ENCODE measurements around the gene GARIN5A. TPM values are rescaled to one million over a fixed set of nuclear protein-coding genes. Genes with fewer than 3 reads are reported as not detected.

The GARIN5A gene
- total RNA-seq, 1 donor from 2014 or later = 1.9 TPM

DNA sequence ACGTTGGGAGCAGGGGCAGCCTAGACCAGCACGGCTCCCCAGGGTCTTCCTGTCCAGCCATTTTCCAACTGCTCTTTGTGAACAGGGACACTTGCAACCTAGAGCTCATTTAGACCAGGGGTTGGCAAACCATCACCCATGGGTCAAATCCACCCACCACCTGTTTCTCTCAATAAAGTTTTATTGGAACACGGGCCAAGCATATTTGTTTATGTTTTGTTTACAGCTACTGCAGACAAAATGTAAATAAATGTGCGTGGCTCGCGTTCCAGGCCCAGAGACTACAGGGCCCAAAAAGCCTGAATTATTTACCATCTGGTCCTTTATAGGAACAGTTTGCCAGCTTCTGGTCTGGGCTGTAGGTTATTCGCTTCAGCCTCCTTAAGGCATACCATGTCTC, 13.7 kb downstream of the GARIN5A start:
- Mint-ChIP-seq H3K4me1 (ENCODE audit: unreplicated experiment) (peaks cover 10% of the 10 kb centered on the region), H3K27ac (no peak overlapping the region), H3K9me3 (no peaks in the 10 kb centered on the region), H3K27me3 (no peaks in the 10 kb centered on the region), H3K36me3 (no peaks in the 10 kb centered on the region), H3K4me3 (no peak overlapping the region)
- TF ChIP-seq, protein P1, sequence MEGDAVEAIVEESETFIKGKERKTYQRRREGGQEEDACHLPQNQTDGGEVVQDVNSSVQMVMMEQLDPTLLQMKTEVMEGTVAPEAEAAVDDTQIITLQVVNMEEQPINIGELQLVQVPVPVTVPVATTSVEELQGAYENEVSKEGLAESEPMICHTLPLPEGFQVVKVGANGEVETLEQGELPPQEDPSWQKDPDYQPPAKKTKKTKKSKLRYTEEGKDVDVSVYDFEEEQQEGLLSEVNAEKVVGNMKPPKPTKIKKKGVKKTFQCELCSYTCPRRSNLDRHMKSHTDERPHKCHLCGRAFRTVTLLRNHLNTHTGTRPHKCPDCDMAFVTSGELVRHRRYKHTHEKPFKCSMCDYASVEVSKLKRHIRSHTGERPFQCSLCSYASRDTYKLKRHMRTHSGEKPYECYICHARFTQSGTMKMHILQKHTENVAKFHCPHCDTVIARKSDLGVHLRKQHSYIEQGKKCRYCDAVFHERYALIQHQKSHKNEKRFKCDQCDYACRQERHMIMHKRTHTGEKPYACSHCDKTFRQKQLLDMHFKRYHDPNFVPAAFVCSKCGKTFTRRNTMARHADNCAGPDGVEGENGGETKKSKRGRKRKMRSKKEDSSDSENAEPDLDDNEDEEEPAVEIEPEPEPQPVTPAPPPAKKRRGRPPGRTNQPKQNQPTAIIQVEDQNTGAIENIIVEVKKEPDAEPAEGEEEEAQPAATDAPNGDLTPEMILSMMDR (conservative IDR thresholded peaks at IDR 0.05) = no peak
- no peak for DNase-seq (ENCODE audit: extremely low spot score, unreplicated experiment)

DNA sequence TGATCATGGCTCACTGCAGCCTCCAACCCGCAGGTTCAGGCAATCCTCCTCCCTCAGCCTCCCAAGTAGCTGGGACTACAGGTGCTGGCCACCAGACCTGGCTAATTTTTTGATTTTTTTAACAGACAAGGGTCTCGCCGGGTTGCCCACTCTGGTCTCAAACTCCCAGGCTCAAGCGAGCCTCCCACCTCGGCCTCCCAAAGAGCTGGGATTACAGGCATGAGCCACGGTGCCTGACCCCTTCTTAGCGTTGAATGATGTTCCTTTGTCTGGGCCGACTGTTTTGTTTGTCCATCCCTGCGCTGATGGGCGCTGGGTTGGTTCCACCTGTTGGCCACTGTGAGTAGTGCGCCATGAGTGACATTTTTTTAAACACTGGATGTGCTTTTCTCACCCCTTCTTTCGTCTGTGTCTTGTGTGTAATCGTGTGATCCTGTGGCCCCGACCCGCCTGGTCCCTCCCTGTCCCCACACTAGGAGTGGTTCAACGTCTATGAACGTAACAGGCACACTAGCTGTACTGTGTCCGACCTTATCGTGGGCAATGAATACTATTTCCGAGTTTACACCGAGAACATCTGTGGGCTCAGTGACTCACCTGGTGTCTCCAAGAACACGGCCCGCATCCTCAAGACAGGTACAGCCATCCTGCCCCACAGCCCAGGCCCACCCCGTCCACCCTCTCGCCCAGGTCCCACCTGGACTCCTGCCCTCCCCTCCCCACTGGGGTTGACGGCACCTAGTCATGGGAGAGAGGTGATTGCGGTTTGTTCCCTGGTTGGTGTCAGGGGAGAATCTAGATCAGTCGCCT, 15.4 kb downstream of the GARIN5A start:
- Mint-ChIP-seq H3K9me3 (no peaks in the 10 kb centered on the region), H3K27me3 (no peaks in the 10 kb centered on the region), H3K4me1 (ENCODE audit: unreplicated experiment) (peaks cover 10% of the 10 kb centered on the region), H3K36me3 (no peaks in the 10 kb centered on the region), H3K27ac (no peak overlapping the region), H3K4me3 (no peak overlapping the region)
- DNase-seq (ENCODE audit: extremely low spot score, unreplicated experiment) = no peak
- TF ChIP-seq, protein P1 (conservative IDR thresholded peaks at IDR 0.05) = peak; percentile 88

DNA sequence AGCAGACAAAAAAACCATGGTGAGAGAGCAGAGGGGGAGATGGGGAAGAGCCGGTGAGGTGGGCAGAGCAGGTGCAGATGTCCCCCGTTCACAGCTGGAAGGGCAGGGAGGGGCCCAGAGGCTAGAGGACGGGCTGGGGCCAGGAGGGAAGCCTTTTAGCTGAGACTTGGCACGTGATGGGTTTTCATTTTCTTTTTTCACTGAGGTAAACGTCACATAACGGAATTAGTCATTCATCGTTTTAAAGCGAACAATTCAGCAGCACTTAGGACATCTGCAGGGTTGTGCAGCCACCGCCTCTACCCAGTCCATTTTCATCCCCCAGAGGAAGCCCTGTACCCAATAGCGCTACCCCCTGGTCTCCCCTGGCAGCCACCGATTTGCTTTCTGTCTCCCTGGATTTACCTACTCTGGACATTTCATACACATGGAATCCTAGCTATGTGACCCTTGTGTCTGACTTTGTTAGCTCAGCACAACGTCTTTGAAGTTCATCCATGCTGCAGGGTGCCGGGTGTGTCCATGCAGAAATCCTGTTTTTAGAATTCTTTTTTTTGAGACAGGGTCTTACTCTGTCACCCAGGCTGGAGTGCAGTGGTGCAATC, 16.4 kb downstream of the GARIN5A start:
- Mint-ChIP-seq H3K27ac (no peak overlapping the region), H3K4me3 (no peak overlapping the region), H3K27me3 (peaks cover 4% of the 10 kb centered on the region), H3K36me3 (no peaks in the 10 kb centered on the region), H3K9me3 (no peaks in the 10 kb centered on the region), H3K4me1 (ENCODE audit: unreplicated experiment) (peaks cover 5% of the 10 kb centered on the region)
- TF ChIP-seq, protein P1 (conservative IDR thresholded peaks at IDR 0.05) = no peak
- DNase-seq (ENCODE audit: extremely low spot score, unreplicated experiment) = no peak

DNA sequence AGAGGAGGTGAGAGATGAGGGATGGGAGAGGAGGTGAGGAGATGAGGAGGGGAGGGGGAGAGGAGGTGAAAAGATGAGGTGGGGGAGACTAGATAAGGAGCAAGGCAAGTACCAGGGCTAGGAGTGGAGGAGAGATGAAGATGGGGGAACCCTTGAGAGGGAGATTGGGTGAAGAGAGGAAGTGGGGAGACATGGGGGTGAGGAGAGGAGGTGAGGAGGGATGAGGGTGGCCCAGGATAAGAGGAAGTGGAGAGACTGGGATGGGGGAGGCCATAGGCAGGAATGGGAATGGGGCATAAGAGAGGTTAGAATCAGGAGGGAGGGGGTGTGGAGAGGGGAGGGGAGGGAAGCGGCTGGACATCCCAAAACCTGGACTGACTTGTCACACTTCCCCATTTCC, 17.0 kb downstream of the GARIN5A start:
- no peak overlapping the region for H3K27ac Mint-ChIP-seq
- H3K9me3 Mint-ChIP-seq = no peaks in the 10 kb centered on the region
- no peak overlapping the region for H3K4me3 Mint-ChIP-seq
- peaks cover 5% of the 10 kb centered on the region for H3K4me1 Mint-ChIP-seq (ENCODE audit: unreplicated experiment)
- peaks cover 4% of the 10 kb centered on the region for H3K27me3 Mint-ChIP-seq
- DNase-seq (ENCODE audit: extremely low spot score, unreplicated experiment) = no peak
- TF ChIP-seq, protein P1 (conservative IDR thresholded peaks at IDR 0.05) = no peak
- H3K36me3 Mint-ChIP-seq = no peaks in the 10 kb centered on the region

DNA sequence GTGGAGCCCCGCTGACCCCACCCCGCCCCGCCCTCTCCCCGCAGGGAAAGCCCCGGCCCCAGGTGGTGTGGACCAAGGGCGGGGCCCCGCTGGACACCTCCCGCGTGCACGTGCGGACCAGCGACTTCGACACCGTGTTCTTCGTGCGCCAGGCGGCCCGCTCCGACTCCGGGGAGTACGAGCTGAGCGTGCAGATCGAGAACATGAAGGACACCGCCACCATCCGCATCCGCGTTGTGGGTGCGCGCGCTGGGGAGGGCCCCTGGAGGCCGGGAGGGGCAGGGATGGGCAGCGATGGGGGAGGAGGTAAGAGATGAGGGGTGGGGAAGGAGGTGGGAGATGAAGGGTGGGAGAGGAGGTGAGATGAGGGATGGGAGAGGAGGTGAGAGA, 17.6 kb downstream of the GARIN5A start:
- Mint-ChIP-seq H3K36me3 (no peaks in the 10 kb centered on the region), H3K9me3 (no peaks in the 10 kb centered on the region), H3K27ac (no peak overlapping the region), H3K4me1 (ENCODE audit: unreplicated experiment) (peaks cover 5% of the 10 kb centered on the region), H3K27me3 (peaks cover 4% of the 10 kb centered on the region), H3K4me3 (no peak overlapping the region)
- TF ChIP-seq, protein P1 (conservative IDR thresholded peaks at IDR 0.05) = no peak
- no peak for DNase-seq (ENCODE audit: extremely low spot score, unreplicated experiment)

Data from type B pancreatic cell (in vitro differentiated cells).